Activated CD4-positive, alpha-beta T cell treated with anti-CD3 and anti-CD28 coated beads, Interleukin-10, Interleukin-2, amounts not matched to agents 100 ng/mL and 50 ng/mL, durations not matched to agents 16 hours and 8 hours (primary cell): Measurements from ENCODE around the gene GPATCH2L.
A peak's percentile ranks its signal among the peaks of the same experiment; 100 is the strongest.

ENCODE experiments used
- DNase-seq: peaks from one replicate; pipeline ENCODE4 v3.0.0-alpha.2; 2020

The GPATCH2L gene

DNA sequence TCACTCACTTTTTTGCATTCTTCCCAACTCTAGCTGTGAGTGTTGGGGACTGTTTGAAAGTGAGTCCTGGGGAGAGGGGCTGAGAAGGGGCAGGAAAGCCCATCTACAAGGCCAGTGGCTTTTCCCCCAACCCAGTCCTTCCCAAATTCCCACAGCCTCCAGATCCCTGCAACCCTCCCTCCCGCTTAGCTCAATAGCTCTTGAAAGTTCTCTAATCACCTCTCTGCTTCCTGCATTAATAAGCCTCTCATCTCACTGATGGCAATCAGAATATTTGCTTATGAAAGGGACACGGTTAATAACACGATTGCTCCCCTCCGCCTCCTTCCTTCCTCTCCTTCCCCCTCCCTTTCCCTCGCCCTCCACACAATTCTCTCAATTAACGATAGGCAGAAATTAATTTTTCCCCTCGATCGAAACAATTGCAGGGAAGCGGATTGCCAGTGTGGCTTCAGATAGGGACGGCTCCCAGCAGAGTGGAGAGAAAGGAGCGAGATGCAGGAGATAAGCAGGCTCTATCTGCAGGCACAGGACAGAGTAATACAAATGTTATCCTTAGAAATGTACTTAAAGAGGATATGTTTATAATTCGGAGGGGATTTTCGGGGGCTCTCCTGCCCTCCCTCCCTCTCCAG lies 15.1 kb upstream of the GPATCH2L start:
- DNase-seq, result no peak

DNA sequence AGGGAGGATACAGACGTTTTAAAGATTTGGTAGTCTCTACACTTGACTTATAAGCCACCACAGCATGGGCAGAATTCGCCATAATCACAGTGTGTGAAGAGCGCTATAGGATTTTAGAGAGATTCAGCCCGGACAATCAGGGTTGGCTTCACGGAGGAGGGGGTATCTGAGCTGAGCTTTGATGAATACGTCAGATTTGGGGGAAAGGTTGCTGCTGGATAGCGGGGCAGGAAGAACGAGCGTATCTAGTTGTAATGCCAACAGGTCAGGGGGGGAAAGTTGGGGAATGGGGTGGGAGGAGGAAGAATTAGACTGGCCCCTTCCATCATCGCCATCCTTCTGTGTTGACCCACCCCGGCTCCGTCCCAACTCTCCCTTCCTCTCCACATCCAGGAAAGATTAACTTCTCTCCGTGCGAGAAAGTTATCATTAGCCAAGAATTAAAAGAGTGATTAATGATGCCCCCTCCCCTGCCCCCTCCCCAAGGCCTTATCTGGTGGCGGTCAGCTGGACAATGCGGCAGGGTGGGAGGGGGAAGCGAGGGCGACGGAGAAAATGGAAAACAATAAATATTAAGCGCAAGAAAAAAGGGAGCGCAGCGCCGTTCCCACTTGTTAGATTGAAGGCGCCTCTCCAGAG lies 13.5 kb upstream of the GPATCH2L start:
- DNase-seq, result no peak

DNA sequence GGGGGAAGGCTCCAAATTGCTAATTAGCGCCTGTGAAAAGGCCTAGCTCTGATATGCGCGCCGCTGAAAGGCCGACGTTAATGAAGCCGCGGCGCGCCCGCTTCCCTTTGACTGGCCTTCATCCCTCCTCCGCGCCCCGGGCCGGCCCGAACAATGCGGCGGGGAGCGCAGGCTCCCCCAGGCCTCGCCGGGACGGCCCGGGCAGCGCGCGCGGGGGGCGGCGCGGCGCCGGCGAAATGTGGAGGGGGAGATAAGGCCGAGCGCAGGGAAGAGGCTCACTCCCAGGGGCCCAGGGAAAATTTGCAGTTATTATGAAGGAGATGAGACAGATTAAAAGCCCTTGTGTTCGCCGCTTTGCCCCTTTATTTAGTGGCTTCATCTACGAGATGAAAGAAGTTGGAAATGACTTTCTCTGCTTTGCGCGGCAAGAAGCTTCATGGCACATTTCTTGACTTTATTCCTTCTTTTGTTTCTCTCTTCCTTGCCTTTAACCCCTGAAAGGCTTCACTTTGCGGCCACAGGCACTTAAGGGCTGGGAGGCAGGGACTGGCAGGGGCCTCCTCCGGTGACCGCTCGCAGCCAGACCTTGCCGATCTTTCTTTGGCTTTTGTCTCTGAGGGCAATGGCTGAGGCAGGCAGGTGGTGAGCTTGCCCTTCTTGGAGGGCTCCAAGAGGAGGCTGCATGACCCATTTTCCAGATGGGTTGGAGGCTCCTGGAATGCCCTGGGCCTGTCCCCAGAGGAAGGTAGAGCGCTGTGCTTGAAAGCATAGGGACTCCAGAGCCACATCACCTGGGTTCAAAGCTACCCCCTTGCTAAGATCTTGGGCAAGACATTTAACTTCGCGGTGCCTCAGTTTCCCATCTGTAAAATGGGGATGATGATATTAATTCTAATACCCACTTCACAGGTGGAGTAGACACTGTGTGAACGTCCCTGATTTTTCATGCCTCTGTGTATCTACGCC lies 12.7 kb upstream of the GPATCH2L start:
- DNase-seq, result no peak

DNA sequence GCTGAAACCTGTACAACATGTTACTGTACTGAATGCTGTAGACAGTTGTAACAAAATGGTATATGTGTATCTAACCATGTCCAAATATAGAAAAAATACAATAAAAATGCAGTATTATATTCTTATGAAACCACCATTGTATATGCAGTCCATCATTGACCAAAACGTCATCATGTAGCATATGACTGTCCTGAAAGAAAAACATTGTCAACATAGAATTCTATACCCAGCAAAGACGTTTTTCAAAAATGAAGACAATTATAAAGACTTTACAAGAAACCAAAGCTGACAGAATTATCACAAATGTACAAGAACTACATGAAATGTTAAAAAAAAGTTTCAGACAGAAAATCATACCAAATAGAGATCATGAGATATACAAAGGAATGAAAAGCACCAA lies 8.1 kb upstream of the GPATCH2L start:
- no peak for DNase-seq

DNA sequence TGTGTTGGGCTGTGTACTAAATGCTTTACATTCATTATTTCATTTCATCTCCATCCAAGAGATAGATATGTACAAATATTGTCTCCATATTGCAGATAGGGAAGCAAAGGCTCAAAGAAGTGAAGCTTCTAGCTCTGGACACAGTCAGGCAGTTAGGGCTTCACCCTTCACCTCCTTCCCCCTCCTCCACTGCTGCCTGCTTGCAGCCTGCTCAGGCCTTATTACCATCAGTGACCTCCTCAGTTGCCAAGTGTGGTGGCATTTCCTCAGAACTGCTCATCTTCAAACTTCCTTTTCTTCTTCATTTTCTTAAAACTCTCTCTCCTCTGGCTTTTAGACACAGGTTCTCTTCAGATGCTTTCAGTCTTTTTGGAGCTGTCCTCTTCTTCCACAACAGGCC lies 4.7 kb upstream of the GPATCH2L start:
- no peak for DNase-seq

DNA sequence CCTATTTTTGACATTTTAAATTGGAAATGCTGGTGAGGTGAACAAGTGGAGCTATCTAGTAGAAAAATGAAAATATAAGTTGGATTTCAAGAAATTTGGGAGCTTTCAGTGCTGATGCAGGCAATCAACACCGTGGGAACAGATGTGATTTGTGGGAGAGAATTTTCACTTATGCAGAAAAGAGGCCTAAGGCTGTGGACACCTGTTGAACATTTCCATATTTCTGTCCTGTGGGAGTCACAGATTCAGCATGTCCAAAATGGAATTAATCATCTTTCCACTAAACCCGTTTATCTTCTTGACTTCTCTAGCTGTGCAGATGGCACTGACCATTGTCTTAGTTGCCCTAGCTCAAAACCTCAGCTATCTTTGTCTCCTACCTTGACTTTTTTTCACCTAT lies 2.5 kb upstream of the GPATCH2L start:
- DNase-seq, result no peak

DNA sequence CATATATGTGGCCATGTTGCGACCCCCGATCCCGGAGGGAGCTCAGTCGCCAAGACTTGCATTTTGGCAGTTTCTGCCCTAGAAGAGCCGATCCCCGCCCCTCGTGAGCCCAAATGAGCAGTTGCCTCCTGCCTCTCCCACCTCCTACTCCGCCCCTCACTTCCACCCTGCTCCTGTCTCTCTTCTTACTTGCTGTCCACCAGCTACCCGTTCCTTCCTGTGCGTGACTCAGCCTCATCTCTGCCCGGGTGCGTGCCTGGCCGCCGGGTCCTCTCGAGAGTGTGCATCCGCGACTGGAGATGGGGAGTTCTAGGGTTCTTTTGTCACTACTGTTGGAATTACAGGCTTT lies 585 bp downstream of the GPATCH2L start:
- peak; percentile 90 for DNase-seq

DNA sequence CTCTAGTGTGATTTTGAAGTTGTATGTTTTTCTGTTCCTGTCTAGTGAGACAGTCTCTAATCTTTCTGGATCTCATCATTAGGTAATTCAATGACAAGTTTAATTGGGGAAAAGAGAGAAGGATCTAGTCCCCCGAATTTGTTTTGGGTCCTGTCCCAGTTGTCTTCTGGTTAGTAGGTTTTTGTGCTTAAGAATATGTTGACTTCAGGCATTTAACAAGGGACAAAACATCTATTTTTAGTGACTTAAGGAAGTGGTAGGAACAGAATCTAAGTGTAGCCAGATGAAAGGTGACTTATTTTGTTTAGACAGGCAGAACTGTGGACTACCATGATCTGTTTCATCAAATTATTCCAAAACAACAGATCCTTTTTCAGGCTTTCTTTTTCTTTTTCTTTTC lies 2.2 kb downstream of the GPATCH2L start:
- DNase-seq, result no peak

DNA sequence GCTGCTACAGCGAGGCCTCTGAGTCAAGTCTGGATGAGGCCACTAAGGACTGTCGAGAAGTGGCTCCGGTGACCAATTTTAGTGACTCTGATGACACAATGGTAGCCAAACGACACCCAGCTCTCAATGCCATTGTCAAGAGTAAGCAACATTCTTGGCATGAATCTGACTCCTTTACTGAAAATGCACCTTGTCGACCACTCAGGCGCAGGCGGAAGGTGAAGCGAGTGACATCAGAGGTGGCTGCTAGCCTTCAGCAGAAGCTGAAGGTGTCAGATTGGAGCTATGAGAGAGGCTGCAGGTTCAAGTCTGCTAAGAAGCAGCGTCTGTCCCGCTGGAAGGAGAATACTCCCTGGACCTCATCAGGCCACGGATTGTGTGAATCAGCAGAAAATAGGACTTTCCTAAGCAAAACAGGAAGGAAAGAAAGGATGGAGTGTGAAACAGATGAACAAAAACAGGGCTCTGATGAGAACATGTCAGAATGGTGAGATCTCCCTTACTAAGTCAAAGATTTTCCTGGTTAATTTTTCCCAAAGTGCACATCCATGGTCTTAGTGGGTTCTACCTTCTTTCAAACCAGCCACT lies 2.9 kb downstream of the GPATCH2L start:
- no peak for DNase-seq

DNA sequence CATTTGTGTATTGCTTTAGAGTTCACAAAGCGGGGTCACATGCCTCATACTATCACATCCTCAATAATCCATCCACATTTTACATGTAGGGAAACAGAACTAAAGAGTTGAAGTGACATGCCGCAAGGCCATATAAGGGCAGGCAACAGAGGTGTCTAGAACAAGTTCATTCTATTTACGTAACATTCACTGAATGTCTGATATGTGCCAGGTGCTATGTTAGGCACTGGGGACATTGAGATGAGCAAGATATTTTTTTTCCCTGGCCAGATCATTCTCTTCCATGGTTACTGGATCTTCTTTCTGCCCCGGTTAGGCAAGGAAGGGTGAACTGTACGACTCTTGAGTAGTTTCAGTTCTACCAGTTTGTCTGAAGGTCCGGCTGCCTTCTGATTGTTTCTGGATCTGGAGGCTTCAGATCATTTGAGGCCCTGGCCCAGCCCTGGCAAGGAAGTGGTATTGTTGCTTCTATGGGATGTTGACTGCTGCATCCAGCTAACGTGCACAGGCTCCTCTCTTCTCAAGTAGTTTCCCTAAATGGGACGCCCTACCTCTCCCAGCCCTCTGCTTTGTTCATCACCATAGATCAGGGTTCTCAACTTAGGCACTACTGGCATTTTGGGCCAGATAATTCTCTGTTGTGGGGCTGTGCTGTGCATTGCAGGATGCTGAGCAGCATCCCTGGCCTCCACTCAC lies 12.1 kb downstream of the GPATCH2L start:
- DNase-seq, result no peak

DNA sequence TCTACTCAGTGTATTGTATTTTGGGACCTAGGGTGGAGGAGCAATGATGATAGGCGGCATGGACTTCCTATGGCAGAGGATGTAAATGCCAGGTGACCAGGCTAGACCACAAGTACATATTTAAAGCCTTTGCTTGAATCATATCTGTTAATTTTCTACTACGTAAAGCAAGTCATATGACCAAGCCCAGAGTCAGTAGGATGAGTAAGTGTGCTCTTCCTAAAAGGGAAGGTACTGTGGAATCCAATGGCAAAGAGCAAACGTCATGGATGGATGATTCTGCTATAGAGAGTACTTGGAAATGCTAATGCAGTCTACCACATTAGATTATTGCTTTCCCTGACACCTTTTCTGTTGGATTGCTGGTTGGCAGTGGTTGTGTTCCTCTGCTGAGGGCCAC lies 16.8 kb downstream of the GPATCH2L start:
- no peak for DNase-seq

DNA sequence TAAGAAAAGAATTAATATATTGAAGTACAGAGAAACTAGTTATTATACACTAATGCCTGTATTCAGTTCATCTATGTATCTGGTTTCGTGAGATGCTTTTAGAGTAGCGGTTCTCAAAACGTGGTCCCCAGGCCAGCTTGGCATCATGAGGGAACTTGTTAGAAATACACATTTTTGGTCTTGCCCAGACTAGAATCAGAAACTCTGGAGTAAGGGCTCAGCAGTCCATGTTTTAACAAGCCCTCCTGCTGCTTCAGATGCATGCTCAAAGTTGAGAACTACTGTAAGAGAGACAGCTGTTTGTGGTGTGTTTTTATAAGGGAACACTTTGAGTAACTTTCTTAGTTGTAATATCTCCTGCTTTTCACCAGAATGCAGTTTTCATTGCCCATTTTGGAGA lies 18.1 kb downstream of the GPATCH2L start:
- no peak for DNase-seq

DNA sequence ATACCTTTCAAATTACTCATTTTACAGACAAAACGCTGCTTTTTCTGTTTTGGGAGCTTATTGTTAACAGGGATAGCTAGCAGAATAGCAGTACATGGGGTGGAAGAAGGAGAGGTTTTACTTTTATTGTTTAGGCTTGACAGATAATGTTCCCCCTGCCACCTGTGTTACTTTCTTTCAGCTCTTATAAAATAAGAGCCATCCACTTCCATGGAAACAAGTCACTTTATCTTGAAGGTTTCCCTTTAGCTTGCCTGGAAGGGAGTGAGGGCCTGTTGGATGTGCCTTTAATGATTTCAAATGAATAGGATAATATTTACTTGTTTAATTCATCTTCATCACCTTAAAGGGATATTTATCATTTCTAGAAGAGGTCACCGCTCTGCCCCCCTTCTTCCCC lies 23.3 kb downstream of the GPATCH2L start:
- no peak for DNase-seq

DNA sequence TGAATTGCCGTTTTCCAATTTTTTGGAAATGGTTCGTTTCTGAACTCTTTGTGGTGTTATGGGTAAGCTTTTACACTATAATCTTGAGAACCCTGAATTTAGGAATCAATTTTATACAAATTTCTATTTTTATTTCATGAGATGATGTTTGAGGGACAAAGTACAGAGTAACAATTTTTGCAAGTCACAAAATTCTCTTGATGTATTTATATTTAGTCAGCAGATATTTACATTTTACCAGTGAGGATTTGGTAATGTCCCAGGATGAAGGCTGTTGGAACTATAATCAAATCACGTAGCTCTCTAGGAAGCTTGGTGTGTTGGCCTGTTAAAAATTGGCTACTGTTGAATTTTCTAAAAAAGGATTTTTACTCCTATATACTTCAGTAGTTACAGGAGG lies 24.2 kb downstream of the GPATCH2L start:
- no peak for DNase-seq

DNA sequence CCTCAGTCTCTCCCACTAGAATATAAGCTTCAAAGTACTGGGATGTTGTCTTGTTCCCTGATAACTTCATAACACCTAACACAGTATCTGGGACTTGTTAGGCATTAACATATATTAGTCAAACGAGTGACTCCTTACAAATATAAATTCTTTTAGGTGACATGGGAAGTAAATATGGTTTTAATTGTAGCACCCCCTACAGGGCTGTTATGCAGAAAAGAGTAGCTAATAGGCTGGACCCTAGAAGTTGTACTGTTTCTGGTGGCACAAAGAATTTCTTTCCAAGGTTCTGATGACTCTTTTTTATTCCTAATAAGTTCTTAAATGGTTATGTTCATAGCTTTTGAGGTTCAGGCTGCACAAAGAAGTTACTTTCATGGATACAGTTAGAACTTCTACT lies 29.8 kb downstream of the GPATCH2L start:
- no peak for DNase-seq

DNA sequence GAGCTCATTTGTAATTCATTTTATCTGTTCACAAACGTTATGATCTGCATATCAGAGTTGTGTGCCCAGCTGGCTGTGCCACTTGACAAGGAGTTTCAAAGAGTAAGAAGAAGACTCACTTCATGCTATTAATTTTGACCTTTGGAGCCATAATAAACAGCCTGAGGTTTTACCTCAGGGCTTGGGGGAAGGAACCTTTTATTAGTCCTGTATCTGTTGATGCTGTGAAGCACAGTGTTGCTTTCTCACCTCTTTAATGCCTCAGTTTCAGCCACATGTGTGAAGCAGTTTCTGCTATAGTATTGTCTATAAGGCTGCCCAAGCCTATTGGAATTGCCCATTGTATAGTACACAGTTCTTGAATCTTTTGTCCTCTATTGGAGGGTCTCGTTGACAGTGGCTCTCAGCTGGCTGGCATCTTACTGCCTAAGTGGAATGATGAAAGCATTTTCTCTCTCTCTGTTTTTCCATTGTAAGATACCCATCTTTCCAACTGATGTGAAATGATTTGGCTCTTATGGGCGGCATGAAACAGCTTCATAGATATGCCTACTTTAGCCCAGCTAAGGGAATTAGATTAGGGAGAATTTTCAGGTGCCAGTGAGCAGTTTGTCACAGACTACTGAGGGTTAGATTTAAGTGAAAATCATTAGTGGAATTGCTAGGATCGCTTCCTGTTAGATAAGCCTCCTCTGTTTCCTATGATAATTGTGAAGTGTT lies 34.7 kb downstream of the GPATCH2L start:
- DNase-seq, result no peak

DNA sequence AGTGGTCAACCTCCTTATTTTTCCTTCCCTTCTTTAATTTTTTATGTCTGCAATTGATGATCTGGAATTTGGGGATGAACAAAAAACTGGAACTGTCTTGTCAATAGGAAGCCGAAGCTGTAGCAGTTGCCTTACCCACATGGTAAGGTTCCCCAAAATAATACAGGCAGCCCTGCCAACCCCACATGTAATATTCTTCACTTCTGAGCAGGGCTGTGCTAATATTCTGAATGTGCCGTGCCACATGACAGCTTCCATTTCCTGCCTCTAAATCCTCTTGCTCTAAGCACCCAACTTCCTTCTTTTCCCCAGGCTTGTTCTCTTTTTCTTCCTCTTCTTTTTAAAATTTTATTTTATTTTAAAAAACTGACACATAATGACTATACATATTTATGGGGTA lies 39.6 kb downstream of the GPATCH2L start:
- no peak for DNase-seq

DNA sequence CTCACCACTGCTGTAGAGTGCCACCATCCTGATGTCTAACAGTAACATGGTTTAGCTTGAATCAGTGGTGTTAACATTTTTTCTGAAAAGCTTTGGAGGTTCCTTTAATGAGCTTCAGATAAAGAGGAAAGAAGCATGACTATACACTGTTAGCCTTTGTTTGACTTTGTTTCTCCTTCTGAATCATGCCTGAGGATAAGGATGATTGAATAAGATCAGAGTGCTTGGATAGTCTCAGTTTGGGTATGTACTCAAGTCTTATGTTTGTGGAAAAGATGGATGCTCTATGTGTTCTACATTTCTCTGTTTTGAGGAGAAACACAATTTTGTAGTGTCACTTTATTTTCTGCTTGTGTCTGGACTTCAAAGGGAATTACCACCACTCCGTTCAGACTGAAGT lies 42.0 kb downstream of the GPATCH2L start:
- no peak for DNase-seq

DNA sequence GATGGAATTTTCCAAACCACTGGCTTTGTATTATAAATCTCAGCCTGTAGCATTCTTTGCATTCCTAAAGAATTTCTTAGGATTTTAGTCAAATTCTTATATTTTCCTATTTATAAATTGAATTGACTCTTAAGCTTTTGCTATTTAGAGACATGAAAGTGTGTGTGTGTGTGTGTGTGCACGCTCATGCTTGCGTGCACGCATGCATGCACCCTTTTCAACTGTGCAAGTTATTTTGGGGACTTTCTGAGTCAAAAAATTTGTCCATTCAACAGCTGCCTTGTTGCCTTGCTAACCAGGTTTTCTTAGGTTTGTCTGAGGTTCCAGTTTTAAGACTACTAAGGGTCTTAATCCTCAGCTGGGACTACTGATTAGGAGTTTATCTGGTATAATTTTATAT lies 42.6 kb downstream of the GPATCH2L start:
- DNase-seq, result no peak

DNA sequence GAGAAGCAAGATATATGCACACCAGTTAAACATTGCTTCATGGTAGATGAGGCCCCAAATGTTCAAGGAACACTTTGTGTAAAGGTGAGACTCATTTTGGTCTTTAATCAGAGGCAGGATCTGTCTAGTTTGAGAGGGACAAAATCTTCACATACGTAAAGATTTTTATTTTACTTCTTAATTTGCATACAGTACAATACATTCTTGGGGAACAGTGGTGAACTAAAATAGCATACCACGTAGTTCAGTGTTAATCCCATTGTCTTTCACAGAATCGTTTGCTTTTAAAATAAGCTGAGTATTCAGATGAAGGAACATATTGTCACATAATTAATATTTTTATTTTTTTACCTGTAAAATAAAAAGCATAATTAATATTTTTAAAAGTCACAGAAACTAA lies 43.3 kb downstream of the GPATCH2L start:
- no peak for DNase-seq

DNA sequence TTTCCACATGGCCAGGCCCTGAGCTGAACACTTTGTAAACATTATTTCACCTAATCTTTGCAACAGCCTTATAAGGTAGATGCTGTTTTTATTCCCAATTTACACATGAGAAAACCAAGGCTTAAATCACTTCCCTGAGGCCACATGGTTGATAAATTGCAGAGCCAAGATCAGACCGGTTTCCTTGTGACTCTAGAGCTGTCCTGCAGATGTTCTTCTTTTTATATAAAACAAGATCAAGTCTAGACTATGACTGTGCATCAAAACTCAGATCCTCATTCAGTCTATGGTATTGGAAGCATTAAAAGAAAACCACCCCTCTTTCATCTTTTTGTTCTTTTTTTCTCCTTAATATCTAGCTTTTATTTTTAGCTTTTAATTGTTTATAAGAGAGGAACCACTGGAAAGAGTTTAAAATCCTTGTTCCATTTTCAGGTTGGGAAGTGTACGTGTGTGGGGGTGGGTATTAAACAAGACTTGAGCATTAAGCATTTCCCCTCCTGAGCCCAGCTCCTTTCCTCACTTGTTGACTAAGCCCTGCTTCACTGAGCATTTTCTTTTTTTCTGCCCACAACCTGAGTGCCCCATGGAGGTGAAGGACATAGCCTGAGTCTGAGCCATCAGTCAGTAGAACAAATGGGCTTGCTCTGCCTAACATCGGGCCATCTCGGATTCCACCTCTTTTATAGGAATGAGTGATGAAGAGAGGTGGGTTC lies 45.4 kb downstream of the GPATCH2L start:
- no peak for DNase-seq

DNA sequence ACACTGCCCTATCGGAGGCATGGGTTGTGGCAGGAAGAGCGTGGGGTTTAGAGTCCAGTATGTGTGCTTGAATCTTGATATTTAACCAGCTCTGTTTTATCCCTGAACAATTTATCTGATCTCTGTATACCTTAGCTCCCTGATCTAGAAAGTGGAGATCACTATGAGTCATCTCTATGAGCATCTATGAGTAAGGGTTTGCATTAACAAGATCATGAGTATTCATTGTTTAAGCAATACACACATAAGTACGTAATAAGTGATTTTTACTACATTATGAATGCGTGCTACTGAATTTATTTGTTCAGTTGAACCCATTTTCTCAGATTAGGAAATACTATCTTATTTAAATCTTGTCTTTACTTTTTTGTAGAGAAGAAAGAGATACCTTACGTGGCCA lies 49.4 kb downstream of the GPATCH2L start:
- DNase-seq, result peak; percentile 31
